Coronary artery (tissue), 2 donors: ENCODE data around the gene EPHB1.

Experiments
- DNase-seq: peaks from one replicate; pipeline ENCODE4 v3.0.0-alpha.2; 2017; ENCODE audit warnings: low spot score
- H3K27ac ChIP-seq, 2 donors: fragments of 200-600 bp; sonication (generic); one replicate each; pipeline ENCODE4 v1.5.1; 2016 to 2019
- H3K4me3 ChIP-seq: fragments of 200-600 bp; sonication (generic); 2 replicates; pipeline ENCODE4 v1.5.1; 2016; ENCODE audit warnings: mild to moderate bottlenecking, moderate library complexity
- TF ChIP-seq, protein P1 (sequence below): fragments of 200-600 bp; sonication (generic); IDR thresholded peaks from one replicate; pipeline ENCODE4 v1.5.1; 2019; ENCODE audit warnings: antibody characterized with exemption

EPHB1 gene

DNA sequence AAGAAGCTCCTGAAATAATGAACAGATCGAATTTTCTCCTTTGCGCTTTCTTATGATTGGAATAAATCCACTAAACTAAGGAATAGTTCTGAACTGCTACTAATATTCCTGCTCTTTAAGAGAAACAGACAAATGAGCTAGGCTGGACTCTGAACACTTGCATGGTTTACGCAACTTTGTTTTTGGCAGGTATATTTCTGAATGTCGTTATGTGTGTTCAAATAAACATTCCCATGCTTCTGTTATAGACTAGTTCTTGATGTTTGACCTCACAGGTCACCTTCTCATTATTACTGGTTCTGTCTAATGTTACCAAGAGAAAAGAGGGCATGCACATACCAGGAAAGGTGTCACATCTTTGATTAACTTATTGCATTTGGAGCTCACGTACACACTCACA lies 418.2 kb downstream of the EPHB1 start:
- Histone ChIP-seq H3K4me3 (no peak overlapping the region), H3K27ac (no peak overlapping the region)
- no peak for DNase-seq
- TF ChIP-seq, protein P1, sequence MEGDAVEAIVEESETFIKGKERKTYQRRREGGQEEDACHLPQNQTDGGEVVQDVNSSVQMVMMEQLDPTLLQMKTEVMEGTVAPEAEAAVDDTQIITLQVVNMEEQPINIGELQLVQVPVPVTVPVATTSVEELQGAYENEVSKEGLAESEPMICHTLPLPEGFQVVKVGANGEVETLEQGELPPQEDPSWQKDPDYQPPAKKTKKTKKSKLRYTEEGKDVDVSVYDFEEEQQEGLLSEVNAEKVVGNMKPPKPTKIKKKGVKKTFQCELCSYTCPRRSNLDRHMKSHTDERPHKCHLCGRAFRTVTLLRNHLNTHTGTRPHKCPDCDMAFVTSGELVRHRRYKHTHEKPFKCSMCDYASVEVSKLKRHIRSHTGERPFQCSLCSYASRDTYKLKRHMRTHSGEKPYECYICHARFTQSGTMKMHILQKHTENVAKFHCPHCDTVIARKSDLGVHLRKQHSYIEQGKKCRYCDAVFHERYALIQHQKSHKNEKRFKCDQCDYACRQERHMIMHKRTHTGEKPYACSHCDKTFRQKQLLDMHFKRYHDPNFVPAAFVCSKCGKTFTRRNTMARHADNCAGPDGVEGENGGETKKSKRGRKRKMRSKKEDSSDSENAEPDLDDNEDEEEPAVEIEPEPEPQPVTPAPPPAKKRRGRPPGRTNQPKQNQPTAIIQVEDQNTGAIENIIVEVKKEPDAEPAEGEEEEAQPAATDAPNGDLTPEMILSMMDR: no peak

DNA sequence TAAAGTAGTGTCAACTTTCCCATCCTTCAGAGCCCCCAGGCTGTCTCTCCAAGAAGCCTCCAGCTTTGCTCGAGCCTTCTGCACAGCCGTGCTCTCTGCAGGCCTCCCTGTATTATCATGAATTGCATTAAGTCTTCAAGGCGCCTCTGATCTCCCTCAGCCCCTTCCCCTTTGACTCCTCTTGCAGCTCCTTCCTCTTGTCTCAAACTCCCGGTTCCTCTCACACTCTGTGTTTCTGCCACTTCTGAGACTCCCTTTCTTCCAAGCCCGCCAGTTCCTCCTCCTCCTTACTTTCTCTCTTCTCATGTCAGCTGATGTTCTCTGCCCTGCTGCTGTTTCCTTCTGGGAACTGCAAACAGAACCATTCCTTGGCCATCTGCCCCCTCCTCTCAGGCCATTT lies 418.8 kb downstream of the EPHB1 start:
- no peak overlapping the region for H3K27ac ChIP-seq
- TF ChIP-seq, protein P1: no peak
- H3K4me3 ChIP-seq: no peak overlapping the region
- no peak for DNase-seq

DNA sequence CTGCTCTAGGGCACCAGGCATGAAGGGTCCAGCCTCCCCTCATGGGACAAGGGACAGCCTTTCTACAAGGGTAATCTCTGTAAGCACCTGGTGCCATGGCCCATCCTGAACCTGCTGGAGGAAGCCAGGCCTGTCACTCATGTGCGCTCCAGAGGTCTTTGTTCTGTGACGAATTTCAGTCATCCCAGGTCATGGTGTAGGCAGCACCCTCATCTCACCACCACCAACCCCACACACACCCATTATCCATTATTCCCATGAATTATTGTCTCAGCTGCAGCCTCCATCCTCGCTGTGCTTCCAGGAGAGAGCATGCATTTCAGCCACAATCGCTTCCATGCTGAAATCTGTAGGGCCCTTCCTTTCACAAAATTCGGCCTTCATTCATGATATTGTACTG lies 419.3 kb downstream of the EPHB1 start:
- DNase-seq: no peak
- Histone ChIP-seq H3K27ac (no peak overlapping the region), H3K4me3 (no peak overlapping the region)
- TF ChIP-seq, protein P1: no peak

DNA sequence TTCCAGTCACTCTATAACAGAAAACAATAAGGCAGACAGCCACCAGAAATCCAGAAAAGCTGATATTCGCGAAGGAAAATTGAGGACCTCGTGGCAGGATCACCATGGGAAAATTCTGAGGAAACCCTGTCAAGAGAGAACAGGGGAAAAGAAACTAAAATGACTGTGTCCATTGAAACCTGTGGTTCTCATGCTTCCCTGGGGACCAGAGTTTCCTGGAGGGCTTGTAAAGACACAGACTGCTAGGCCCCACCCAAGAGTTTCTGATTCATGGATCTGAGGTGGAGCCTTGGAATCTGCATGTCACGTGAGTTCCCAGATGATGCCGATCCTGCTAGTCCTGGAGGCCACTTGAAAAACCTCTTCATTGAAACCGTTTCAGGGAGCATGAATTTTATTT lies 420.5 kb downstream of the EPHB1 start:
- no peak for DNase-seq
- TF ChIP-seq, protein P1: no peak
- Histone ChIP-seq H3K4me3 (no peak overlapping the region), H3K27ac (no peak overlapping the region)

DNA sequence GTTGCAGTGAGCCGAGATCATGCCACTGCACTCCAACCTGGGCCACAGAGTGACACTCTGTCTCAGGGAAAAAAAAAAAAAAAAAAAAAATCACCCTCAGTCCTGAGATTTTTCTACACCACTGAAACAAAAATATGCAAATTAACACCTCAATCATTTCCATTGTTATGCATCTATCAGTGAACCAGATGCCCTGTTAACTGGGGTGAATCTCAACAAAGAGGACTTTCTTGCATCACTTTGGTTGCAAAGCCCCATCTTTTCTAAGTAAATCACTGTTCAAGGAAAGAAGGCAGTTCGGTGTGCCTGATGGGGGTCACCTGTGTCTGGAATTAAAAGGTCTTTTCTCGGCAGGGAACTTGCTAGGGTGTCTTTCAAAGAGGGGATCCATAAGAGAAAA lies 421.6 kb downstream of the EPHB1 start:
- Histone ChIP-seq H3K4me3 (no peak overlapping the region), H3K27ac (no peak overlapping the region)
- TF ChIP-seq, protein P1: no peak
- DNase-seq: no peak

DNA sequence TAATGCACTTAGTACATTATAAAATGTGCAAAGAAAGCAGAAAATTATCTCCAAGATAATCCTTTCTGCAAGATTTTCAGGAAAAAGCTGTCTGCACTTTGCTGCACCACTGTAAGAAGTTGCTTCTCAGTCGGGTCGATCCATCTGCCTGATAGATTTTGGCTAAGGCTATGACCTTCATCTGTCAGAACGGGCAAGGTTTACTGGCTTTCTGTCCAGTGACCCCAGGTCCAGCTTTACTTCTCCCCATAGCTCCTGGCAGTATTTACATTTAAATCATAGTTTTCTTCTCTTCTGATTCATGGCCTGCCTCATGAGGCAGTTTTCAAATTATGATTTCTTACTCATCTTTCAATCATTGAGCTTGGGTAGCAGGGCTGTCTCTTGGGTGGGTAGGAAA lies 422.7 kb downstream of the EPHB1 start:
- DNase-seq: no peak
- H3K4me3 ChIP-seq: no peak overlapping the region
- TF ChIP-seq, protein P1: no peak
- H3K27ac ChIP-seq: no peak overlapping the region

DNA sequence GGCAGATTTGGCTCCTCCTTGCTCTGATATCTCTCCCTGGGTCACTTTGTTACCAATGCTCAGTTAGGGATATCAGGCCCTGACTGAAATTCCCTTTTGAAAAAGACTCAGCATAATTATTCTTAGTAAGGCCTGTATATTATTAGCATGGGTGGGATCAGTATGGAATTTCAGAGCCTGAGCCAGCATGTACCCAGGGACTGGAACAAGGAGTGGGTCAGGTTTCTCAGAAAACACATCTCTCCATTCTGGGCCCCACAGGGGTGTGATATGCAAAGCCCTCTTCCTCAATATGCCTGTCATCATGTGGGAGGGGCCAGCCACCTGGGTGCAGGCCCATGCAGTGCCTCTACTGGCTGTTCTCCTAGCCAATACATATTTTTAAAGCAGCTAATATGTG lies 423.2 kb downstream of the EPHB1 start:
- TF ChIP-seq, protein P1: no peak
- no peak for DNase-seq
- Histone ChIP-seq H3K4me3 (no peak overlapping the region), H3K27ac (no peak overlapping the region)
